H9 (cell line): ENCODE results near the gene OSBP2. TPM values are rescaled to one million over a fixed set of nuclear protein-coding genes. Genes with fewer than 3 reads are reported as not detected.
A peak's percentile ranks its signal among the peaks of the same experiment; 100 is the strongest.

Experiments used
- DNase-seq: peaks from one replicate; pipeline ENCODE4 v3.0.0-alpha.2; 2017
- H2AFZ ChIP-seq: one replicate; pipeline ENCODE4 v1.6.1; 2013; ENCODE audit warnings: mild to moderate bottlenecking, low read length, control low read depth, moderate library complexity
- H2AK5ac ChIP-seq: 2 replicates; pipeline ENCODE4 v1.6.1; 2013; ENCODE audit warnings: low read length, control low read depth, mixed read lengths; ENCODE audit not compliant: insufficient read length
- H2BK120ac ChIP-seq: one replicate; pipeline ENCODE4 v1.6.1; 2013; ENCODE audit warnings: low read depth, mild to moderate bottlenecking, low read length, control low read depth, inconsistent platforms; ENCODE audit not compliant: poor library complexity, severe bottlenecking
- H2BK12ac ChIP-seq: 2 replicates; pipeline ENCODE4 v1.6.1; 2013; ENCODE audit warnings: low read length, control low read depth, mixed read lengths, low read depth; ENCODE audit not compliant: insufficient read length
- H2BK15ac ChIP-seq: 2 replicates; pipeline ENCODE4 v1.6.1; 2013; ENCODE audit warnings: low read depth, low read length, control low read depth
- H2BK20ac ChIP-seq: one replicate; pipeline ENCODE4 v1.6.1; 2013; ENCODE audit warnings: low read depth, mild to moderate bottlenecking, low read length, control low read depth, inconsistent platforms; ENCODE audit not compliant: poor library complexity, severe bottlenecking
- H2BK5ac ChIP-seq: 2 replicates; pipeline ENCODE4 v1.6.1; 2013; ENCODE audit warnings: low read length, control low read depth, mixed read lengths; ENCODE audit not compliant: insufficient read length
- H3K14ac ChIP-seq: 2 replicates; pipeline ENCODE4 v1.6.1; 2013; ENCODE audit warnings: low read length, control low read depth; ENCODE audit not compliant: insufficient read depth
- H3K18ac ChIP-seq: 2 replicates; pipeline ENCODE4 v1.6.1; 2013; ENCODE audit warnings: low read depth, mild to moderate bottlenecking, mixed read lengths, low read length, control low read depth; ENCODE audit not compliant: insufficient read length
- H3K23ac ChIP-seq: 2 replicates; pipeline ENCODE4 v1.6.1; 2013; ENCODE audit warnings: low read length, control low read depth, mixed read lengths, low read depth; ENCODE audit not compliant: insufficient read length
- H3K23me2 ChIP-seq: 2 replicates; pipeline ENCODE4 v1.6.1; 2013; ENCODE audit warnings: low read depth, mild to moderate bottlenecking, mixed read lengths, low read length, control low read depth; ENCODE audit not compliant: insufficient read length, poor library complexity, severe bottlenecking
- H3K27ac ChIP-seq: 2 replicates; pipeline ENCODE4 v1.5.1; 2013; ENCODE audit warnings: low read length, control low read depth, mixed read lengths, low read depth; ENCODE audit not compliant: insufficient read length
- H3K27me3 ChIP-seq: 2 replicates; pipeline ENCODE4 v1.6.1; 2013; ENCODE audit warnings: low read length, control low read depth, inconsistent platforms; ENCODE audit not compliant: insufficient read depth
- H3K4ac ChIP-seq: 2 replicates; pipeline ENCODE4 v1.6.1; 2013; ENCODE audit warnings: low read depth, mild to moderate bottlenecking, control low read depth, inconsistent platforms, low read length, moderate library complexity
- H3K4me1 ChIP-seq: 2 replicates; pipeline ENCODE4 v1.6.1; 2013; ENCODE audit warnings: low read length, control low read depth, inconsistent platforms; ENCODE audit not compliant: insufficient read depth
- H3K4me2 ChIP-seq: 2 replicates; pipeline ENCODE4 v1.6.1; 2013; ENCODE audit warnings: low read length, control low read depth, mixed read lengths; ENCODE audit not compliant: insufficient read length, insufficient read depth
- H3K56ac ChIP-seq: 2 replicates; pipeline ENCODE4 v1.6.1; 2013; ENCODE audit warnings: low read depth, mild to moderate bottlenecking, mixed read lengths, low read length, control low read depth; ENCODE audit not compliant: insufficient read length
- H3K79me1 ChIP-seq: 2 replicates; pipeline ENCODE4 v1.6.1; 2013; ENCODE audit warnings: low read depth, mild to moderate bottlenecking, moderate library complexity, low read length, control low read depth, inconsistent platforms; ENCODE audit not compliant: insufficient read depth, poor library complexity, severe bottlenecking
- H3K79me2 ChIP-seq: 2 replicates; pipeline ENCODE4 v1.6.1; 2013; ENCODE audit warnings: low read length, control low read depth, inconsistent platforms; ENCODE audit not compliant: insufficient read depth
- H3K9ac ChIP-seq: 2 replicates; pipeline ENCODE4 v1.6.1; 2013; ENCODE audit warnings: low read length, control low read depth, mixed read lengths; ENCODE audit not compliant: insufficient read length; ENCODE audit errors: extremely low read depth
- H3K9me3 ChIP-seq: one replicate; pipeline ENCODE4 v1.6.1; 2013; ENCODE audit warnings: low read depth, low read length, inconsistent platforms; ENCODE audit not compliant: control insufficient read depth
- H3T11ph ChIP-seq: one replicate; pipeline ENCODE4 v1.6.1; 2013; ENCODE audit warnings: mild to moderate bottlenecking, low read length, control low read depth, inconsistent platforms
- H4K20me1 ChIP-seq: one replicate; pipeline ENCODE4 v1.6.1; 2013; ENCODE audit not compliant: control insufficient read depth, insufficient read length, insufficient read depth
- H4K5ac ChIP-seq: 2 replicates; pipeline ENCODE4 v1.6.1; 2013; ENCODE audit warnings: low read depth, mild to moderate bottlenecking, mixed read lengths, low read length, control low read depth; ENCODE audit not compliant: insufficient read length
- H4K8ac ChIP-seq: replicated peaks from 2 replicates; pipeline ENCODE4 v1.6.1; 2013; ENCODE audit warnings: low read length, control low read depth, mixed read lengths, low read depth; ENCODE audit not compliant: insufficient read length
- H4K91ac ChIP-seq: 2 replicates; pipeline ENCODE4 v1.6.1; 2013; ENCODE audit warnings: low read depth, mild to moderate bottlenecking, moderate library complexity, mixed read lengths, low read length, control low read depth; ENCODE audit not compliant: insufficient read length
- H3K27ac Mint-ChIP-seq, 3 experiments: 2 replicates in 2 of 3; 3 replicates in 1 of 3; pipeline ENCODE4 v1.8.0; 2020 to 2021; ENCODE audit warnings: mixed read lengths in 3 of 3, mild to moderate bottlenecking in 1 of 3, moderate library complexity in 1 of 3
- H3K27me3 Mint-ChIP-seq: 2 replicates; pipeline ENCODE4 v1.8.0; 2021; ENCODE audit warnings: low read depth, mild to moderate bottlenecking, moderate library complexity, mixed read lengths
- H3K36me3 Mint-ChIP-seq, 3 experiments: 2 replicates in 2 of 3; 3 replicates in 1 of 3; pipeline ENCODE4 v1.8.0; 2020 to 2021; ENCODE audit warnings: low read depth in 3 of 3, mixed read lengths in 3 of 3; ENCODE audit not compliant: insufficient read depth in 1 of 3
- H3K4me1 Mint-ChIP-seq, 2 experiments: 2 replicates each; pipeline ENCODE4 v1.8.0; 2020; ENCODE audit warnings: mixed read lengths in 2 of 2
- H3K4me3 Mint-ChIP-seq, 2 experiments: 2 replicates in 1 of 2; 3 replicates in 1 of 2; pipeline ENCODE4 v1.8.0; 2020 to 2021; ENCODE audit warnings: mild to moderate bottlenecking in 2 of 2, mixed read lengths in 2 of 2, moderate library complexity in 1 of 2
- H3K9me3 Mint-ChIP-seq, 2 experiments: 2 replicates in 1 of 2; 3 replicates in 1 of 2; pipeline ENCODE4 v1.8.0; 2020; ENCODE audit warnings: mild to moderate bottlenecking in 2 of 2, mixed read lengths in 2 of 2, moderate library complexity in 1 of 2
- WGBS: extraction: QIAGEN DNeasy Blood & Tissue Kit; methylation state at CpG from one replicate; pipeline ENCODE4 v1.1.7; 2013; ENCODE audit warnings: missing lambda C conversion rate, low lambda C conversion rate, mixed read lengths; ENCODE audit not compliant: insufficient read length; ENCODE audit errors: extremely low coverage; 5-methylcytosine and 5-hydroxymethylcytosine counted together
- total RNA-seq: library from RNA; stranded (reverse); gene quantifications from 2 replicates; pipeline ENCODE4 v1.2.1, GENCODE V29; 2021
- TF ChIP-seq, protein P1 (sequence below): fragments of 200-600 bp; sonication (generic); conservative IDR thresholded peaks from 3 replicates; pipeline ENCODE4 v1.8.0; 2021; ENCODE audit warnings: antibody characterized with exemption, mild to moderate bottlenecking

Gene OSBP2
- total RNA-seq, 1 experiment from 2014 or later: 3.4 TPM

DNA sequence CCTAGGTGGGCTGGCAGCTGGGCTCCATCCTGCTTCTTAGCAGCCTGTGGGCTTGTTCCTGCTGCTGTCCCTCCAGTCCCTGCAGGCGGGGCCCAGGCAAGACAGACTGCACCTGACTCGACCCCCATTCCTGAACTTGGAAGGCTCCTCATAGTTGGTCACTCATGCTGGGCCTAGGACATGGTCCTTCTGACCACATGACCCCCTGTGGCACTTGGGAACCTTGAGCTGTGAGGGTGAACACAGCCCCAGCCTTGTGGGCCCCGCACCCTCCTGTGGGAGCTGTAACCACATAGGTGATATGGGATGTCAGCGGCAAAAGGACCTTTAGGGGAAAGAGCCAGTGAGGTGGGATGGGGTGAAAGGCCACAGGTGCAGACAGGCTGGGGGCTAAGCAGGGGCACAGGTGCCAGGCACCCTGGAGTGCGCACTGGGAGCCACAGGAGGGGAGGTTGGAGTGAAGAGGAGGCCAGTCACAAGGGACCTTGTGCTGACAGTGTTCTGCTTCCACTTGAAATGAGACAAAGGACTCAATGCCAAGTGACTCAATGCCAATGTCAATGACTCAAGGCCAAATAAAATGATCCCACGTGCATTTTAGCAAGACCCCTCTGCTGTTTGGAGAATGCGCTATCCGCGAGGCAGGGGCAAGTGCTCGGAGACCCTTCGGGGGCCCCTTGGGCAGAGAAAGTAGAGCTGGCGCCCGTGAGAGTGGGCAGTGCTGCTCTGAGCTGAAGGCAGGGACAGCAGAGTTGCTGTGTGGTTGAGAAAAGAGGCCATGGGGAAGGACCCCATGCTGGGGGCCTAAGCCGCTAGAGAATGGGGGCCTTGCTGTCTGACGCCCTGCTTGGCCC, 183.2 kb downstream of the OSBP2 start:
- WGBS: no CpG with 5 or more reads among the region's 15 CpGs

More for the DNA sequence above, 183.2 kb downstream of the OSBP2 start:
- Histone ChIP-seq H2BK15ac (no peak overlapping the region), H3K4me2 (no peak overlapping the region), H2AFZ (no peak overlapping the region), H2AK5ac (no peak overlapping the region), H2BK20ac (no peak overlapping the region), H2BK120ac (no peak overlapping the region), H3K4me1 (no peaks in the 10 kb centered on the region), H4K8ac (no peak overlapping the region), H3K27me3 (no peaks in the 10 kb centered on the region), H4K91ac (no peak overlapping the region), H3K9me3 (no peaks in the 10 kb centered on the region), H3K14ac (no peak overlapping the region), H3K18ac (no peak overlapping the region), H3K23ac (no peak overlapping the region), H4K5ac (no peak overlapping the region), H3K27ac (no peak overlapping the region), H3T11ph (no peak overlapping the region), H3K4ac (no peak overlapping the region), H3K79me2 (no peaks in the 10 kb centered on the region), H3K56ac (no peak overlapping the region), H3K9ac (no peak overlapping the region), H2BK12ac (no peak overlapping the region), H2BK5ac (no peak overlapping the region), H3K79me1 (no peaks in the 10 kb centered on the region), H3K23me2 (no peaks in the 10 kb centered on the region), H4K20me1 (no peaks in the 10 kb centered on the region)
- DNase-seq: no peak
- Mint-ChIP-seq H3K27me3 (no peaks in the 10 kb centered on the region; the same call in 1 of the 2 replicates), H3K4me3 (no peak overlapping the region), H3K36me3 (no peaks in the 10 kb centered on the region; a peak in 1 of 7 replicates), H3K27ac (peak overlapping the region in 1 of 3 experiments; percentile 57; a peak in 1 of 7 replicates), H3K4me1 (peaks cover 17 to 25% of the 10 kb centered on the region in 2 experiments), H3K9me3 (no peaks in the 10 kb centered on the region)
- TF ChIP-seq, protein P1, sequence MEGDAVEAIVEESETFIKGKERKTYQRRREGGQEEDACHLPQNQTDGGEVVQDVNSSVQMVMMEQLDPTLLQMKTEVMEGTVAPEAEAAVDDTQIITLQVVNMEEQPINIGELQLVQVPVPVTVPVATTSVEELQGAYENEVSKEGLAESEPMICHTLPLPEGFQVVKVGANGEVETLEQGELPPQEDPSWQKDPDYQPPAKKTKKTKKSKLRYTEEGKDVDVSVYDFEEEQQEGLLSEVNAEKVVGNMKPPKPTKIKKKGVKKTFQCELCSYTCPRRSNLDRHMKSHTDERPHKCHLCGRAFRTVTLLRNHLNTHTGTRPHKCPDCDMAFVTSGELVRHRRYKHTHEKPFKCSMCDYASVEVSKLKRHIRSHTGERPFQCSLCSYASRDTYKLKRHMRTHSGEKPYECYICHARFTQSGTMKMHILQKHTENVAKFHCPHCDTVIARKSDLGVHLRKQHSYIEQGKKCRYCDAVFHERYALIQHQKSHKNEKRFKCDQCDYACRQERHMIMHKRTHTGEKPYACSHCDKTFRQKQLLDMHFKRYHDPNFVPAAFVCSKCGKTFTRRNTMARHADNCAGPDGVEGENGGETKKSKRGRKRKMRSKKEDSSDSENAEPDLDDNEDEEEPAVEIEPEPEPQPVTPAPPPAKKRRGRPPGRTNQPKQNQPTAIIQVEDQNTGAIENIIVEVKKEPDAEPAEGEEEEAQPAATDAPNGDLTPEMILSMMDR: no peak
